K562 (cell line): Measurements from ENCODE around the gene ABHD5. TPM values are rescaled to one million over a fixed set of nuclear protein-coding genes. Genes with fewer than 3 reads are reported as not detected.

ENCODE experiments used
- CXXC5 ChIP-seq: fragments of 250-450 bp; sonication (Bioruptor Pico); IDR thresholded peaks from 2 replicates; pipeline ENCODE4 v1.8.0; 2022; ENCODE audit warnings: inconsistent platforms, mild to moderate bottlenecking, moderate library complexity
- DDX20 ChIP-seq: fragments of 450-650 bp; IDR thresholded peaks from 2 replicates; pipeline ENCODE4 v1.6.1; 2016; ENCODE audit warnings: missing genetic modification characterization, low read depth, mild to moderate bottlenecking, missing compliant biosample characterization, moderate library complexity
- ERF ChIP-seq: fragments of 450-650 bp; formaldehyde crosslinking; IDR thresholded peaks from 2 replicates; pipeline ENCODE4 v1.4.0; 2020; ENCODE audit warnings: mild to moderate bottlenecking, mixed read lengths
- FOXK2 ChIP-seq, 2 experiments: fragments of 450-650 bp; IDR thresholded peaks in 1 of 2; conservative IDR thresholded peaks in 1 of 2; 2 replicates each; pipeline ENCODE4 v1.6.1; 2016; ENCODE audit warnings: low read depth in 2 of 2, mild to moderate bottlenecking in 1 of 2
- HDAC8 ChIP-seq: fragments of 450-650 bp; IDR thresholded peaks from 2 replicates; pipeline ENCODE4 v1.6.1; 2016; ENCODE audit warnings: mild to moderate bottlenecking, missing genetic modification characterization, moderate library complexity, missing compliant biosample characterization
- HIVEP1 ChIP-seq: fragments of 250-450 bp; sonication (Bioruptor Pico); IDR thresholded peaks from 2 replicates; pipeline ENCODE4 v1.4.0; 2020; ENCODE audit warnings: mild to moderate bottlenecking
- KAT7 ChIP-seq: sonication (generic); formaldehyde crosslinking; IDR thresholded peaks from 2 replicates; pipeline ENCODE4 v1.8.0; 2022; ENCODE audit warnings: missing genetic modification reagents, mild to moderate bottlenecking, borderline replicate concordance
- MECOM ChIP-seq: fragments of 250-450 bp; sonication (Bioruptor Pico); IDR thresholded peaks from 2 replicates; pipeline ENCODE4 v1.8.0; 2022; ENCODE audit warnings: inconsistent platforms
- NFATC3 ChIP-seq: fragments of 450-650 bp; IDR thresholded peaks from 2 replicates; pipeline ENCODE4 v1.6.1; 2017; ENCODE audit warnings: mild to moderate bottlenecking
- NFIX ChIP-seq: fragments of 250-450 bp; sonication (Bioruptor Pico); IDR thresholded peaks from 2 replicates; pipeline ENCODE4 v1.4.0; 2020; ENCODE audit warnings: low read depth, mild to moderate bottlenecking, moderate library complexity
- NR2C1 ChIP-seq, 2 experiments: fragments of 450-650 bp; IDR thresholded peaks; 2 replicates each; pipeline ENCODE4 v1.6.1; 2017; ENCODE audit warnings: mild to moderate bottlenecking in 2 of 2, antibody characterized with exemption in 1 of 2, inconsistent platforms in 1 of 2, missing compliant biosample characterization in 1 of 2, missing genetic modification characterization in 1 of 2
- NR2C2 ChIP-seq, 2 experiments: fragments of 200-800 bp in 1 of 2; sonication (Bioruptor generic) in 1 of 2; sonication (generic) in 1 of 2; formaldehyde crosslinking in 1 of 2; IDR thresholded peaks; 2 replicates each; pipeline versions ENCODE4 v1.6.1 to v1.8.0; 2016 to 2022; ENCODE audit warnings: mild to moderate bottlenecking in 1 of 2, missing compliant biosample characterization in 1 of 2, missing genetic modification characterization in 1 of 2, missing genetic modification reagents in 1 of 2
- PTRF ChIP-seq: fragments of 450-650 bp; IDR thresholded peaks from 2 replicates; pipeline ENCODE4 v1.6.1; 2016; ENCODE audit warnings: mild to moderate bottlenecking, missing genetic modification characterization, missing compliant biosample characterization
- PTTG1 ChIP-seq: fragments of 450-650 bp; IDR thresholded peaks from 2 replicates; pipeline ENCODE4 v1.6.1; 2016; ENCODE audit warnings: low read depth, mild to moderate bottlenecking, missing genetic modification characterization, missing compliant biosample characterization
- SMAD4 ChIP-seq: fragments of 250-450 bp; sonication (Bioruptor Pico); conservative IDR thresholded peaks from 2 replicates; pipeline ENCODE4 v1.8.0; 2021; ENCODE audit warnings: inconsistent platforms, mild to moderate bottlenecking, moderate library complexity
- SRSF3 ChIP-seq: fragments of 200-400 bp; formaldehyde crosslinking; IDR thresholded peaks from 2 replicates; pipeline ENCODE4 v1.6.1; 2016; ENCODE audit warnings: mild to moderate bottlenecking, low read length, moderate library complexity; ENCODE audit not compliant: insufficient read depth
- TBP ChIP-seq: optimal IDR thresholded peaks from 2 replicates; pipeline ENCODE3; 2011; ENCODE audit warnings: low read depth, low read length, improper control_type of control experiment
- TFAM ChIP-seq: fragments of 250-450 bp; sonication (Bioruptor Pico); conservative IDR thresholded peaks from 2 replicates; pipeline ENCODE4 v1.5.0; 2021; ENCODE audit warnings: mild to moderate bottlenecking, moderate library complexity
- ZNF140 ChIP-seq: fragments of 250-450 bp; sonication (Bioruptor Pico); IDR thresholded peaks from 2 replicates; pipeline ENCODE4 v1.8.0; 2021; ENCODE audit warnings: moderate library complexity, mild to moderate bottlenecking, inconsistent platforms
- ZNF253 ChIP-seq: fragments of 250-450 bp; sonication (Bioruptor Pico); conservative IDR thresholded peaks from 2 replicates; pipeline ENCODE4 v1.6.1; 2021; ENCODE audit warnings: mild to moderate bottlenecking
- ZNF449 ChIP-seq: fragments of 250-450 bp; sonication (Bioruptor Pico); IDR thresholded peaks from 2 replicates; pipeline ENCODE4 v1.8.0; 2022; ENCODE audit warnings: moderate library complexity, mild to moderate bottlenecking, inconsistent platforms
- ZNF584 ChIP-seq: fragments of 200-800 bp; sonication (Bioruptor generic); IDR thresholded peaks from 2 replicates; pipeline ENCODE4 v1.6.1; 2016; ENCODE audit warnings: low read depth, mild to moderate bottlenecking, missing genetic modification characterization, missing compliant biosample characterization
- ZNF592 ChIP-seq: fragments of 450-650 bp; IDR thresholded peaks from 2 replicates; pipeline ENCODE4 v1.6.1; 2017; ENCODE audit warnings: antibody characterized with exemption, mild to moderate bottlenecking
- ZNF79 ChIP-seq: fragments of 250-450 bp; sonication (Bioruptor Pico); IDR thresholded peaks from 2 replicates; pipeline ENCODE4 v1.4.0; 2020; ENCODE audit warnings: low read depth, mild to moderate bottlenecking, moderate library complexity
- polyA plus RNA-seq, 8 experiments: library from polyadenylated mRNA; depleted of rRNA in 4 of 8; stranded (reverse) in 5 of 8; unstranded in 3 of 8; fragments of >200 nt; fragmentation: Nextera tagmentation in 2 of 8; fragmentation: Illumina TruSeq in 1 of 8; extraction: Ambion mirVana in 2 of 8; extraction: Trizol in 1 of 8; gene quantifications; 2 replicates each; pipeline versions ENCODE4 v1.2.1 to v1.2.3, GENCODE V29; 2011 to 2014; ENCODE audit warnings: inconsistent platforms in 1 of 8, missing spikeins in 1 of 8
- total RNA-seq, 7 experiments: library from RNA; depleted of rRNA in 6 of 7; stranded (reverse); fragments of >200 nt in 6 of 7; fragmentation: Illumina TruSeq in 2 of 7; extraction: Trizol in 2 of 7; gene quantifications; 2 replicates each; pipeline versions ENCODE4 v1.2.1 to v1.2.3, GENCODE V29; 2011 to 2021; ENCODE audit warnings: low replicate concordance in 1 of 7

The ABHD5 gene
- total and polyA plus RNA-seq, 9 of the 15 experiments (the other 6 are each of a cell fraction or from before 2014, with no cell fraction given), result 27.8 to 61.7 (median 39.9) TPM

GRCh38 chr3:43648957-43649356 lies 41.8 kb upstream of the ABHD5 start (continued):
- TF ChIP-seq ZNF140 (CRISPR knock-in tag), result no peak
- peak; percentile 65; the same call in 1 of the 2 replicates for TF ChIP-seq ZNF584
- TF ChIP-seq HIVEP1 (CRISPR knock-in tag), result 0 out of 2 replicates have a peak, but pooled peaks have one; percentile 27
- TF ChIP-seq ERF (CRISPR knock-in tag), result no peak
- TF ChIP-seq DDX20, result peak; percentile 71
- no peak for TF ChIP-seq NFIX
- TF ChIP-seq ZNF253 (CRISPR knock-in tag), result no peak
- no peak for TF ChIP-seq NFATC3
- no peak for TF ChIP-seq FOXK2 (conservative IDR thresholded peaks at IDR 0.05 in 1 of 2, IDR thresholded peaks at IDR 0.05 in 1 of 2; ENCODE audit: low read depth in 2 of 2)
- TF ChIP-seq KAT7, result no peak
- TF ChIP-seq ZNF592, result peak; percentile 29; the same call in 1 of the 2 replicates
- TF ChIP-seq CXXC5, result peak; percentile 39; the same call in 1 of the 2 replicates
- 0 out of 2 replicates have a peak, but pooled peaks have one; percentile 5 for TF ChIP-seq ZNF79
- no peak for TF ChIP-seq SRSF3
- no peak for TF ChIP-seq NR2C1 (IDR thresholded peaks at IDR 0.05)
- TF ChIP-seq NR2C1 (tag; IDR thresholded peaks at IDR 0.05), result peak; percentile 47
- TF ChIP-seq HDAC8 (tag), result 0 out of 2 replicates have a peak, but pooled peaks have one; percentile 38
- peak; percentile 70 for TF ChIP-seq ZNF449 (CRISPR knock-in tag)
- TF ChIP-seq PTRF, result peak; percentile 68
- peak; percentile 71; the same call in 1 of the 2 replicates for TF ChIP-seq PTTG1 (tag)
- no peak for TF ChIP-seq TBP
- TF ChIP-seq TFAM (CRISPR knock-in tag), result no peak
- peak; percentile 78 for TF ChIP-seq SMAD4 (CRISPR knock-in tag)
- peak; percentile 77 for TF ChIP-seq MECOM (CRISPR knock-in tag)
- TF ChIP-seq NR2C2 (CRISPR knock-in tag; IDR thresholded peaks at IDR 0.05), result no peak
- TF ChIP-seq NR2C2 (tag; IDR thresholded peaks at IDR 0.05), result 0 out of 2 replicates have a peak, but pooled peaks have one; percentile 6
